Ishikawa (cell line): ENCODE results near the gene SHB.

Experiments used
- CEBPB ChIP-seq: IDR thresholded peaks from 2 replicates; pipeline ENCODE4 v1.6.1; 2012
- EP300 ChIP-seq: IDR thresholded peaks from 2 replicates; pipeline ENCODE4 v1.6.1; 2012; ENCODE audit warnings: borderline replicate concordance
- TCF12 ChIP-seq: IDR thresholded peaks from 2 replicates; pipeline ENCODE4 v1.6.1; 2012; ENCODE audit warnings: low read depth
- TF ChIP-seq, protein P1 (sequence below): IDR thresholded peaks from 2 replicates; pipeline ENCODE4 v1.6.1; 2012; ENCODE audit warnings: low read depth, mild to moderate bottlenecking
- TF ChIP-seq, protein P2 (sequence below): IDR thresholded peaks from 2 replicates; pipeline ENCODE4 v1.6.1; 2012

- TF ChIP-seq, protein P1, sequence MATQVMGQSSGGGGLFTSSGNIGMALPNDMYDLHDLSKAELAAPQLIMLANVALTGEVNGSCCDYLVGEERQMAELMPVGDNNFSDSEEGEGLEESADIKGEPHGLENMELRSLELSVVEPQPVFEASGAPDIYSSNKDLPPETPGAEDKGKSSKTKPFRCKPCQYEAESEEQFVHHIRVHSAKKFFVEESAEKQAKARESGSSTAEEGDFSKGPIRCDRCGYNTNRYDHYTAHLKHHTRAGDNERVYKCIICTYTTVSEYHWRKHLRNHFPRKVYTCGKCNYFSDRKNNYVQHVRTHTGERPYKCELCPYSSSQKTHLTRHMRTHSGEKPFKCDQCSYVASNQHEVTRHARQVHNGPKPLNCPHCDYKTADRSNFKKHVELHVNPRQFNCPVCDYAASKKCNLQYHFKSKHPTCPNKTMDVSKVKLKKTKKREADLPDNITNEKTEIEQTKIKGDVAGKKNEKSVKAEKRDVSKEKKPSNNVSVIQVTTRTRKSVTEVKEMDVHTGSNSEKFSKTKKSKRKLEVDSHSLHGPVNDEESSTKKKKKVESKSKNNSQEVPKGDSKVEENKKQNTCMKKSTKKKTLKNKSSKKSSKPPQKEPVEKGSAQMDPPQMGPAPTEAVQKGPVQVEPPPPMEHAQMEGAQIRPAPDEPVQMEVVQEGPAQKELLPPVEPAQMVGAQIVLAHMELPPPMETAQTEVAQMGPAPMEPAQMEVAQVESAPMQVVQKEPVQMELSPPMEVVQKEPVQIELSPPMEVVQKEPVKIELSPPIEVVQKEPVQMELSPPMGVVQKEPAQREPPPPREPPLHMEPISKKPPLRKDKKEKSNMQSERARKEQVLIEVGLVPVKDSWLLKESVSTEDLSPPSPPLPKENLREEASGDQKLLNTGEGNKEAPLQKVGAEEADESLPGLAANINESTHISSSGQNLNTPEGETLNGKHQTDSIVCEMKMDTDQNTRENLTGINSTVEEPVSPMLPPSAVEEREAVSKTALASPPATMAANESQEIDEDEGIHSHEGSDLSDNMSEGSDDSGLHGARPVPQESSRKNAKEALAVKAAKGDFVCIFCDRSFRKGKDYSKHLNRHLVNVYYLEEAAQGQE: no peak
- TF ChIP-seq TCF12: no peak
- TF ChIP-seq CEBPB: no peak
- TF ChIP-seq, protein P2, sequence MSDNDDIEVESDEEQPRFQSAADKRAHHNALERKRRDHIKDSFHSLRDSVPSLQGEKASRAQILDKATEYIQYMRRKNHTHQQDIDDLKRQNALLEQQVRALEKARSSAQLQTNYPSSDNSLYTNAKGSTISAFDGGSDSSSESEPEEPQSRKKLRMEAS: no peak
- no peak for TF ChIP-seq EP300
These were observed 39.3 kb upstream of the SHB start for GRCh38 chr9:38108326-38108725.
